GM12878 (cell line): ENCODE measurements around the gene GPR107. TPM values are rescaled to one million over a fixed set of nuclear protein-coding genes. Genes with fewer than 3 reads are reported as not detected.
"Not testable (repeated sequence)": the region's sequence is repeated elsewhere in the genome, so short reads cannot be mapped to it uniquely, and the experiment has no call there.

ENCODE experiments used
- ATAC-seq: fragments of 200-7000 bp; cut with Tn5 transposase; 3 replicates; pipeline ENCODE4 v1.9.1; 2020; ENCODE audit warnings: mild to moderate bottlenecking, moderate library complexity
- BruUV-seq: library from RNA; stranded (reverse); fragments of 400-500 nt; replicated peaks from 2 replicates; lab custom pipeline; 2021; lab: Mats Ljungman, UMichigan
- CTCF ChIA-PET: fragments of 300-600 bp; sonication (Branson Sonifier 250); formaldehyde crosslinking; extraction: SDS; loops from one replicate; lab custom pipeline; 2021; ENCODE audit warnings: inconsistent platforms; lab: Yijun Ruan, JAX
- POLR2A ChIA-PET: fragments of 350-600 bp; formaldehyde crosslinking; extraction: SDS; loops from one replicate; lab custom pipeline; 2021; ENCODE audit warnings: inconsistent platforms; lab: Charles Lee
- RAD21 ChIA-PET: fragments of 300-600 bp; sonication (Branson Sonifier 250); formaldehyde crosslinking; loops from one replicate; lab custom pipeline; 2023; ENCODE audit warnings: antibody characterized with exemption; ENCODE audit not compliant: unreplicated experiment; lab: Charles Lee
- SMC1A ChIA-PET: fragments of 300-600 bp; sonication (Branson Sonifier 250); formaldehyde crosslinking; loops from one replicate; lab custom pipeline; 2023; ENCODE audit not compliant: unreplicated experiment, uncharacterized antibody; lab: Charles Lee
- DNase-seq: peaks from one replicate; pipeline ENCODE4 v3.0.0-alpha.2; 2011; ENCODE audit warnings: low read depth, low spot score
- FAIRE-seq: peaks from 3 replicates; lab custom pipeline; 2011; peaks lifted over from hg19 to GRCh38; lab: Jason Lieb, UNC
- H2AFZ ChIP-seq: 2 replicates; pipeline ENCODE4 v1.6.0; 2011; ENCODE audit warnings: low read depth, low read length, control low read depth; ENCODE audit not compliant: control insufficient read depth
- H3K27ac ChIP-seq: 2 replicates; pipeline ENCODE4 v1.5.1; 2011; ENCODE audit warnings: control low read depth; ENCODE audit not compliant: control insufficient read depth, insufficient read depth
- H3K27me3 ChIP-seq, 2 experiments: replicated peaks in 1 of 2; 2 replicates each; pipeline versions ENCODE4 v1.6.0 to v1.6.1; 2011; ENCODE audit warnings: low read length in 1 of 2; ENCODE audit not compliant: control insufficient read depth in 2 of 2, insufficient read depth in 2 of 2
- H3K36me3 ChIP-seq, 2 experiments: 2 replicates each; pipeline ENCODE4 v1.5.1; 2011; ENCODE audit warnings: low read length in 1 of 2; ENCODE audit not compliant: control insufficient read depth in 2 of 2, insufficient read depth in 2 of 2
- H3K4me1 ChIP-seq: 2 replicates; pipeline ENCODE4 v1.6.1; 2011; ENCODE audit warnings: mild to moderate bottlenecking, low read length, moderate library complexity, mixed read lengths; ENCODE audit not compliant: control insufficient read depth, insufficient read depth
- H3K4me2 ChIP-seq: 2 replicates; pipeline ENCODE4 v1.6.0; 2011; ENCODE audit warnings: control low read depth; ENCODE audit not compliant: control insufficient read depth, insufficient read depth
- H3K4me3 ChIP-seq: fragments of 200-600 bp; sonication (generic); 2 replicates; pipeline ENCODE4 v1.5.1; 2016
- H3K79me2 ChIP-seq: 2 replicates; pipeline ENCODE4 v1.6.0; 2011; ENCODE audit warnings: low read length; ENCODE audit not compliant: control insufficient read depth, insufficient read depth
- H3K9ac ChIP-seq: 2 replicates; pipeline ENCODE4 v1.8.0; 2011; ENCODE audit warnings: low read length, control low read depth, mixed read lengths; ENCODE audit not compliant: control insufficient read depth, insufficient read depth
- H3K9me3 ChIP-seq: replicated peaks from 3 replicates; pipeline ENCODE4 v1.5.1; 2011; ENCODE audit warnings: mild to moderate bottlenecking, low read length; ENCODE audit not compliant: control insufficient read depth, insufficient read depth
- H4K20me1 ChIP-seq: 2 replicates; pipeline ENCODE4 v1.6.0; 2011; ENCODE audit not compliant: control insufficient read depth, insufficient read depth
- MYB ChIP-seq: fragments of 150-350 bp; IDR thresholded peaks from 2 replicates; pipeline ENCODE4 v1.6.1; 2014; ENCODE audit warnings: mild to moderate bottlenecking, low read depth, low read length, borderline replicate concordance
- RAD51 ChIP-seq: fragments of 450-650 bp; IDR thresholded peaks from 2 replicates; pipeline ENCODE4 v1.6.1; 2016; ENCODE audit warnings: moderate library complexity, mild to moderate bottlenecking, inconsistent platforms
- WRNIP1 ChIP-seq: IDR thresholded peaks from 2 replicates; pipeline ENCODE4 v1.6.1; 2011; ENCODE audit warnings: low read depth, low read length, improper control_type of control experiment, borderline replicate concordance
- WGBS: methylation state at CpG from one replicate; pipeline ENCODE4 v1.1.6; 2016; ENCODE audit warnings: low lambda C conversion rate; ENCODE audit not compliant: insufficient replicate concordance, insufficient coverage; ENCODE audit errors: missing lambda C conversion rate; 5-methylcytosine and 5-hydroxymethylcytosine counted together
- in situ Hi-C: fragments of 300-500 bp; cut with MboI; formaldehyde crosslinking; loops from 9 replicates; pipeline ENCODE4 v1.14.3; 2018; ENCODE audit warnings: mixed read lengths
- intact Hi-C: fragments of 100-400 bp; cut with micrococcal nuclease; formaldehyde crosslinking; loops from one replicate; pipeline ENCODE4 v1.14.2; 2022; ENCODE audit not compliant: unreplicated experiment
- polyA plus RNA-seq, 11 experiments: library from polyadenylated mRNA; depleted of rRNA in 4 of 11; unstranded in 6 of 11; stranded (reverse) in 5 of 11; fragments of >200 nt; fragmentation: Nextera tagmentation in 4 of 11; fragmentation: Illumina TruSeq in 1 of 11; extraction: Ambion mirVana in 4 of 11; extraction: Trizol in 1 of 11; gene quantifications; 1 replicate in 1 of 11; 2 replicates in 10 of 11; pipeline versions ENCODE4 v1.2.1 to v1.2.3, GENCODE V29; 2011 to 2016; ENCODE audit warnings: inconsistent platforms in 2 of 11, missing spikeins in 2 of 11, low read depth in 1 of 11
- total RNA-seq, 4 experiments: library from RNA; depleted of rRNA in 3 of 4; stranded (reverse); fragments of >200 nt in 3 of 4; fragmentation: Illumina TruSeq in 1 of 4; extraction: Trizol in 1 of 4; gene quantifications; 2 replicates each; pipeline versions ENCODE4 v1.2.1 to v1.2.3, GENCODE V29; 2013 to 2021
- TF ChIP-seq, protein P1 (sequence below): IDR thresholded peaks from 2 replicates; pipeline ENCODE4 v1.6.1; 2011; ENCODE audit warnings: low read depth, mild to moderate bottlenecking, low read length, moderate library complexity, borderline replicate concordance; ENCODE audit errors: extremely low read depth

The GPR107 gene
- total and polyA plus RNA-seq, 10 of the 15 experiments (the other 5 are each of a cell fraction or from before 2014, with no cell fraction given), result 2.7 to 21.4 (median 10.6) TPM

DNA sequence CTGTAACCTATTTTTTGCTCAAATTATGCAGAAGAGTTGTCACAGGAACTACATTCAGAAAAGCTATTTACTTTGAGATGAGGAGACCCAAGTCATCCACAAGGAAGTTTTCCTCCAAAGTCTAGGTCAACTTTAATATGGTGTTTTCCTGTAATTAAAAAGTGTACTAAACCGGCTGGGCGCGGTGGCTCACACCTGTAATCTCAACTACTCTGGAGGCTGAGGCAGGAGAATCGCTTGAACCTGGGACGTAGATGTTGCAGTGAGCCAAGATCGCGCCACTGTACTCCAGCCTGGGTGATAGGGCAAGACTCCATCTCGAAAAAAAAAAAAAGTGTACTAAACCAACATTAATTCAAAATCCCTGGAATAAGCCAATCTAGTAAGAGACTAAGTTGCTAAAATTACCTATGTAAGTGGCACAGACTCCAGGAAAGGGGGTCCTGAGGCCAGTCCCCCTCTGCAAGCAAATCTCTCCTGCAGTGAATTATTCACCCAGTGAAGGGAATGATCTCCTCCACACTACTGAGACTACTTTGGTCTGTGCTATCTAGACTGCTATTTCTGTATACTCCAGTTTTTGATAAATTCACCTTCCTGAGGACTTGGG, 49.7 kb upstream of the GPR107 start:
- Histone ChIP-seq H3K4me2 (peak overlapping the region; percentile 38; the same call in 1 of the 2 replicates), H3K9me3 (no peaks in the 10 kb centered on the region), H3K36me3 (peaks cover 6 to 35% of the 10 kb centered on the region in 2 experiments), H3K79me2 (peaks cover 99% of the 10 kb centered on the region), H4K20me1 (peaks cover 7% of the 10 kb centered on the region), H3K4me1 (peaks cover 59% of the 10 kb centered on the region), H2AFZ (no peak overlapping the region), H3K27me3 (no peaks in the 10 kb centered on the region), H3K27ac (peak overlapping the region; percentile 99), H3K9ac (peak overlapping the region; percentile 2), H3K4me3 (no peak overlapping the region)
- no peak for DNase-seq
- SMC1A ChIA-PET, result interaction anchor here (1.0 to 23.6 kb wide), 4 partner anchors 9 to 119 kb away, joined by 3 to 763 read pairs (median 6); no protein-coding TSS in a partner anchor
- CTCF ChIA-PET, result interaction anchor here (1.2 to 2.4 kb wide), 3 partner anchors 9 to 47 kb away, joined by 3 to 8 read pairs (median 4); no protein-coding TSS in a partner anchor
- BruUV-seq, result no TSS peak
- FAIRE-seq, result no peak
- intact Hi-C loops (no loop called here), in situ Hi-C loops (no loop called here)
- POLR2A ChIA-PET, result interaction anchor here (0.6 to 10.9 kb wide), 7 partner anchors 9 to 316 kb away, joined by 3 to 247 read pairs (median 5); no protein-coding TSS in a partner anchor
- 5% methylated on average over 8 of the region's 8 CpGs for WGBS
- TF ChIP-seq, protein P1, sequence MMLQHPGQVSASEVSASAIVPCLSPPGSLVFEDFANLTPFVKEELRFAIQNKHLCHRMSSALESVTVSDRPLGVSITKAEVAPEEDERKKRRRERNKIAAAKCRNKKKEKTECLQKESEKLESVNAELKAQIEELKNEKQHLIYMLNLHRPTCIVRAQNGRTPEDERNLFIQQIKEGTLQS, result no peak
- TF ChIP-seq WRNIP1, result 0 out of 2 replicates have a peak, but pooled peaks have one; percentile 50
- no peak for TF ChIP-seq MYB
- TF ChIP-seq RAD51, result no peak
- RAD21 ChIA-PET, result interaction anchor here (0.6 to 8.7 kb wide), 10 partner anchors 11 to 57 kb away, joined by 3 to 172 read pairs (median 4); no protein-coding TSS in a partner anchor
- no peak for ATAC-seq

DNA sequence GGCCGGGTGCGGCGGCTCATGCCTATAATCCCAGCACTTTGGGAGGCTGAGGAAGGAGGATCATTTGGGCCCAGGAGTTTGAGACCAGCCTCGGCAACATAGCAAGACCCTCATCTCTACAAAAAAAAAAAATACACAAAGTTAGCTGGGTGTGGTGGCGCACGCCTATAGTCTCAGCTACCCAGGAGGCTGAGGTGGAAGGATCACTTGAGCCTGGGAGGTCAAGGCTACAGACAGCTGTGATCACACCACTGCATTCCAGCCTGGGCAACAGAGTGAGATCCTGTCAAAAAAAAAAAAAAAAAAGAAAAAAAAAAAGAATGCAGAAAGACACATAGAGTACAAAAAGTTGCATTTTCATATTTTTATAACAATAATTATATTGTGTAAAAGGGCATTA, 46.8 kb upstream of the GPR107 start:
- H3K4me3 ChIP-seq, result peak overlapping the region; percentile 45; the same call in 1 of the 2 replicates

More for the DNA sequence above, 46.8 kb upstream of the GPR107 start:
- ChIA-PET POLR2A (interaction anchor here (0.6 to 10.9 kb wide), 9 partner anchors 10 to 87 kb away, joined by 3 to 247 read pairs (median 5); no protein-coding TSS in a partner anchor), SMC1A (interaction anchor here (0.8 to 8.2 kb wide), 9 partner anchors 10 to 118 kb away, joined by 3 to 213 read pairs (median 4); no protein-coding TSS in a partner anchor), RAD21 (interaction anchor here (0.7 to 8.7 kb wide), 7 partner anchors 10 to 74 kb away, joined by 3 to 172 read pairs (median 7); no protein-coding TSS in a partner anchor), CTCF (interaction anchor here (1.2 to 1.6 kb wide), 2 partner anchors 10 to 22 kb away, joined by 4 to 7 read pairs; no protein-coding TSS in a partner anchor)
- H3K79me2 ChIP-seq, result peaks cover 98% of the 10 kb centered on the region
- 8% methylated on average over 6 of the region's 6 CpGs for WGBS
- TSS peak; percentile 54 for BruUV-seq
- peaks cover 6 to 32% of the 10 kb centered on the region in 2 experiments for H3K36me3 ChIP-seq
- H4K20me1 ChIP-seq, in situ Hi-C loops, H3K27me3 ChIP-seq, H2AFZ ChIP-seq, DNase-seq, FAIRE-seq, H3K9me3 ChIP-seq: not testable (repeated sequence)
- H3K9ac ChIP-seq, result peak overlapping the region; percentile 72
- intact Hi-C loops, result loop anchor here (1.0 to 5.0 kb wide), 2 partner anchors 15 to 120 kb away; no protein-coding TSS in a partner anchor
- peak; percentile 6; the same call in 2 of the 3 replicates for ATAC-seq
- H3K4me1 ChIP-seq, result peaks cover 72% of the 10 kb centered on the region
- H3K27ac ChIP-seq, result peak overlapping the region; percentile 99
- peak overlapping the region; percentile 93 for H3K4me2 ChIP-seq
